ENCODE data around the gene RNASET2.
"Not testable (repeated sequence)": the region's sequence is repeated elsewhere in the genome, so short reads cannot be mapped to it uniquely, and the experiment has no call there.

The RNASET2 gene

GRCh38 chr6:166927935-166928643, 28.3 kb downstream of the RNASET2 start:
- no peak for DNase-seq (ENCODE audit: low read depth)

DNA sequence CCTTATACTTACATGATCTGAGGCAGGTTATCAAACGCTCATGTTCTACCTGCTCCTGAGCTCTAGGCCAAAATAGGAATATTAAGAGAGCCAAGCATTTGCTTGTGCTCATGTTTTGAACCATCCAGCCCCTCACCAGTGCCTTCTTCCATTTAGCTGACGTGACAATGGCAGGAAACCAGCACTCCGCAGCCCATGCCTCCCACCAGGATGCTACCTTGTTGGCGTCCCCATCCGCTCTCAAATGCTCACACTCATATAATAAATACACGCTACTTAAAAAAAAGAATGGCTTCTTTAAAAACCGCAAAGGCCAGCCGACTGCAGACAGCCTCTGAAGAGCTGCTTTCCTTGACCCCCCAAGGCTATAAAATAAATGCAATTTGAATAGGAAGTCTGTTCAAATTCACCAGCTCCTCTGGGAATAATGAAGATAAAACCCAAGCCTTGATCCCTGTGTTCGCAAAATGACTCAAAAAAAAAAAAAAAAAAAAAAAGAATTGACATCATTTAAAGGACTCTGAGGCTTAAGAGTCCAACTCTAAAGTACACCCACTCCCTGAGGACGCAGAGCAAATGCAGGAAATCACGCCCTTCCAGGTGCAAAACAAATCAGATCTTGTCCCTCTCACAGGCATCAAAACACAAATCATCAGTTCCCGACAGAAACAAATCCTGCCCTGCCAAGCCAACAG, 29.0 kb downstream of the RNASET2 start:
- DNase-seq (ENCODE audit: low read depth) = no peak

DNA sequence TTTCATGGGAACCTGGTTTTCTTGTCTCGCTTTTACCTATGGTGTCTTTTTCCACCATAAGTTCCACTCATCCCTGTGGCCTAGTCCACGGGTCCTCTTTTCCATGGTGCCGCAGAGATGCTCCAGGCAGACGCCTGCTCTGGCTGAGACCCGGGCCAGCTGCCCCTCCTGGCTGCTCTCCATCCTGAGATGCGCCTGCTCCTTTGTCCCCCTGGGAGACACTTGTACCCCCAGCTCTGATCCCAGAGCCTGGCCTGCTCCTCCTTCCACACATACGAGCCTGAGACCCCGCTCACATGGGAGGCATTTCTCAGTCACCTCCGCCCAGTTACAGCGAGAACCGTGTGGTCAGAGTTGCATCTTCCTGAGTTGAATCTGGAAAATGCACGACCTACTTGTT, 29.6 kb downstream of the RNASET2 start:
- DNase-seq (ENCODE audit: low read depth) = no peak

DNA sequence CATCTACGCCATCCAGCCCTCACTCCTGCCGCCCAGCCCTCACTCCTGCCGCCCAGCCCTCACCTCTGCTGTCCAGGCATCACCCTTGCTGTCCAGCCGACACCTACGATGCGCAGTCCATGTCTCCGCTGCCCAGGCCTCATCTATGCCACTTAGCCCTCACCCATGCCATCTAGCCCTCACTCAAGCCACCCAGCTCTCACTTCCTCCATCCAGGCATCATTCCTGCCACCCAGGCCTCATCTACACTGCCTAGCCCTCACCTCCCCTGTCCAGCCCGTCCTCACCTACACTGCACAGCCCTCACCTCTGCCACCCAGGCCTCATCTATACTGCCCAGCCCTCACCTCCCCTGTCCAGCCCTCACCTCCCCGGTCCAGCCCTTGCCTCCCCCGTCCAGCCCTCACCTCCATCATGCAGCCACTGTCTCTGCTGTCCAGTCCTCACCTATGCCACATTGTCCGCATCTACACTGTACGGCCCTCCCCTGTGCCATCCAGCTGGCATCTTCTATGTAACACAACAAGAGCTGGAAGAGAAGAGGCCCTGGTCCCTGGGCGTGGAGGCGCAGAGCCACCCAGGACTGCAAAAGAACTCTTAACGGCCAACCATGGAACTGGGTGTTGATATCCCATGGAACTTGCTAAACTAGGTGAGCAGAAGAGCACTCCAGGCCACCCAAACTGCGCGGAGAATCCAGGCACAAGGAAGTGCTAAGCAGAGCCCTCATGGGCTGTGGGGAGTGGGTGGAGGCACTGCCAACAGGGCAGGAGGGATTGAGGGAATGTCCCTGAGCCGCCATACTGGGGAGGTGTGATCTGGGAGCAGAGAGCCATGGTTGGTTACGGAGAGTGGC, 31.0 kb downstream of the RNASET2 start:
- no peak for DNase-seq (ENCODE audit: low read depth)

- DNase-seq (ENCODE audit: low read depth) = no peak
Observed at GRCh38 chr6:166924531-166924930, 31.8 kb downstream of the RNASET2 start.

- no peak for DNase-seq (ENCODE audit: low read depth)
Observed at GRCh38 chr6:166922937-166923336, 33.4 kb downstream of the RNASET2 start.

DNA sequence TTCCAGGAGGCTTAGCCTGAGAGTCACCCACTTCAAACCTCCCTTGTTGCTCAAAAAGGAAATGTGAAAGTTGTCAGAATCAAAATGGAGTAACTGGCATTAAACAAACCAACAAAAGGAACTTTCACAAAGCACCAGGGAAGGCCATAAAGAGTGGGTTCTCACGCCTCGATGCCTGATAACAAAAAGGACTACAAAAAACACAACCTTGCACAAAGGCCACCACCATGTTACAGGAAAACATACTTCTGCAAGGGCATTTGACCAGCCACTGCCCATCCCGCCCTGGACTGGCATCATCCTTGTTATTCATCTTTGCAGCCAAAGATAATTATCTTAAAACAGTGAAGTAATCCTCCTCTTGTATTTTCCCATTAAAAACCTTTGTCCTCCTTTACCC, 34.8 kb downstream of the RNASET2 start:
- no peak for DNase-seq (ENCODE audit: low read depth)

DNA sequence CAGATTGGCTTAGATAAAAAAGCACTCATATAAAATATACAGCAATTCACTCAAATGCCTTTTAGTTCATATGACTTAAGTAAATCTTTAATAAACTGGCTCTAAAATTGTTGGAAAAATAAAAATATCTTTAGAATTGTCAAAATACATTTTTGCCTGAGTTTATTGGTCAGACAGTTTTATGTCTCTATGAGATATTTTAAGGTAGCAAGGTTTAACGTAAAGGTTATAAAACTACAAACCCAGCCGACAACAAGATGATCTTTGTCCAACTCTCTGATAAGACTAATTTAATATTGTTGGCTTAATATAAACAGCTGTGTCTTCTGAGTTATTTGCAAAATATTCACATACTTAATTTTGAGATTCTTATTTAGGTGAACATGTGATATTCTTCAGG, 39.5 kb downstream of the RNASET2 start:
- no peak for DNase-seq (ENCODE audit: low read depth)

- DNase-seq (ENCODE audit: low read depth) = not testable (repeated sequence)
Observed at GRCh38 chr6:166915484-166915883, 40.9 kb downstream of the RNASET2 start.

DNA sequence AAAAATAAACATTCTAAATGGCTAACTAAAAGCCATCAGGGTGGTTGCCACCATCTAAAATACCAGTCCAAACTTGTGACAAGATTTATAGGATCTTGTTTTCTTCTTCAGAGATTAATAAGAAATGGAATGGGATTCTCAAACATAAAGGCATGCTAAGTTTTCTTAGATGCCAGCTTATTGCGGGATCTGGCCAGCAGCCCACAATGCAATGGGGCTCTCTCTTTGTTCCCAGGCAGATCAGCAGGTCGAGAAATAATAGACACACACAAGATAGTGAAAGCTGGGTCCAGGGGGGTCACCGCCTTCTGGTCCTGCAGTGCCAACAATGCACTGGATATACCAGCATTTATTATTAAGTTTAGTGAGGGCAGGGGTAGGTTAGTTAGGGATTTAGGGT, 41.4 kb downstream of the RNASET2 start:
- DNase-seq (ENCODE audit: low read depth) = not testable (repeated sequence)

DNA sequence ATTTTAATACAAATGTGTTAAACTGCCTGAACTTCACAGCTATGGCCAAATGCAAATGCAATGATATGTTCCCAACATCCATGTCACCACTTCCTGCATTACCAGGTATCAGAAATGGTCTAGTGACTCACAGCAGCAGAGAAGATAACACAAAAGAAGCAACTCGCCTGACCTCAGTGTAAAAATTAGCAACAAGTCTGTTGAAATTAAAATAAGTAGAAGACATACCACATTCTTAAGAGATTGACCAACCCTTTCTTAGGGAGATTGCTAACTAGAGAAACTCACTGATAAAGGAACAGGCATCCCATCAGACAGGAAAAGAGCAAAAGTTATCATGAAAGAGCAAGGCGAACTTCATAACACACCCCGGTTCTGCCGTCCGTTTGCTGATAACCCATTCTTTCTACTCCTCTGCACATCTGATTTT, 45.1 kb downstream of the RNASET2 start:
- no peak for DNase-seq (ENCODE audit: low read depth)

DNA sequence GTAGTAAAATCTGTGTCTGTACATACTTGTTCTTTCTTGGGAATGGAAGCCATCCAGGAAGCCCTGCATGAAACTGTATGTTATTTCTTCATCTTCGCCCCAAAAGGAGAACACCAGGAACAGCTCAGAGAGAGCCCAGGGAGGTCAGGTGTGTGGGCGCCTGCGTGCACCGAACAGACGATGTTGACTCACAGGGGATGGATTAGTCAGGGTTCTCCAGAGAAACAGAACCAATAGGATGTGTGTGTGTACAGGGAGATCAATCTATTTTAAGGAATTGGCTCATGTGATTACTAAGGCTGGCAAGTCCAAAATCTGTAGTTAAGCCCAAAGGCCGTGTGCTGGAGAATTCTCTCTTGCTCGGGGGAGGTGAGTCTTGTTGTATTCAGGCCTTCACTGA, 45.7 kb downstream of the RNASET2 start:
- no peak for DNase-seq (ENCODE audit: low read depth)

- DNase-seq (ENCODE audit: low read depth) = no peak
Observed at GRCh38 chr6:166908811-166909210, 47.5 kb downstream of the RNASET2 start.

DNA sequence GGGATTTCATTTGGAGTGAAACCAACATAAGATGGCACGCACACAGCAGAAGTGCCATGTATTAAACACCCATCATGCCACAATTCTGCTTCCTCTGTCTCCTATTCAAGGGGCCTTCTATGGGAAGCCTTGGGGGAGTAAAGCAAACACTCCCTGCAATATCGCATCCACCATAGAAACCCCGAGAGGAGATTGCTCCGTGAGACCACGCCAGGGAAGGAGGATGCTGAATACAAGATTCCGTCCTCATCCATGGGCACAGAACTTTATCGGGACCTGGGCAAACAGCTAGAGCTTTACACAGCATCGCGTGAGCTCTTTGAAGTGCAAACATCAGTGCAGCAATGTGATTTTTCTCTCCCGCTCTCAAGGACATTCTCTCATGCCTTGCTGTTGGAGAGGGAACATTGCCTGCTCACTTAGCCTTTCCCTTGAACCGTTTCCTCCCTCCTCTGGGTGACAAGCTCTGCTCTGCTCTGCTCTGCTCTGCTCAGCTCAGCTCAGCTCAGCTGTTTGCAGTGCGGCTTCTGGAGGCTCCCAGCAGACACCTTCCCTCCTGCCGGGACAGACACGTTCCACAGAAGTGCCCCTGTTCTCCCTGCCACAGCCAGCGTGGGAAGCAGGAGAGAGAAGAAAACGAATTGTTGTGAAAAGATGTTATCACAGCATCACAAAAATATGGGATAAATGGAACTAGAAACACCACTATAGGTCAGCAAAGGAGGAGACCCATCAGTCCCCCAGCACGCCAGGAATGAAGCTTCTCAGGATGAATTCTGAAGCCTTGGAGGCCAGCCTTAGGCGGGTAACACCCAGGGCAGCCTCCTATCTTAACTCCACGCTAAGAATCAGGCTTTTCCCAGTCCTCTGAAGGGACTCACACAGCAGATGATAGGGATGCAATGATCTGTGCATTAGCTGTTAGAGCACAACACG, 48.2 kb downstream of the RNASET2 start:
- no peak for DNase-seq (ENCODE audit: low read depth)

DNA sequence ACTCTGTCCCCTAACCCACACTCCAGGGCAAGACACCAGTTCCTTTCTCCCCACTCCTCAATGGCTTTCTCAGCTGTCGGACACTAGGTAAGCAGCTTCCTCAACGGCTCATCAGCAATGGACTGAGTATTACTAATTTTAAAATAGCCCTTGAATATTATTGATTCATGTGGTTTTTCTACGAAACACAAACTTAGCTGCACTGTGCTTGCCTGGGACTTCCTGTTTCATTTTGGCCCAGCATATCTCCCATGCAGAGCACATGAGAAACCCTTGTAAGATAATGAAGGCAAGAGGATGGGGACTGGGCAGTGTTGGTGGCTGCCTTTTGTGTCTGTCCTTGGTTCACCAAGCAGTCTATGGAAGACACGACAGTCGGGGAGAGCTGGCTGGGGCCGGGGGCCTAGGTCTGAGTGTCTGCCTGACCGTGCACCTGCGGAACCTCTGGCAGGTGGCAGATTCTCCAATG, 48.9 kb downstream of the RNASET2 start:
- no peak for DNase-seq (ENCODE audit: low read depth)

DNA sequence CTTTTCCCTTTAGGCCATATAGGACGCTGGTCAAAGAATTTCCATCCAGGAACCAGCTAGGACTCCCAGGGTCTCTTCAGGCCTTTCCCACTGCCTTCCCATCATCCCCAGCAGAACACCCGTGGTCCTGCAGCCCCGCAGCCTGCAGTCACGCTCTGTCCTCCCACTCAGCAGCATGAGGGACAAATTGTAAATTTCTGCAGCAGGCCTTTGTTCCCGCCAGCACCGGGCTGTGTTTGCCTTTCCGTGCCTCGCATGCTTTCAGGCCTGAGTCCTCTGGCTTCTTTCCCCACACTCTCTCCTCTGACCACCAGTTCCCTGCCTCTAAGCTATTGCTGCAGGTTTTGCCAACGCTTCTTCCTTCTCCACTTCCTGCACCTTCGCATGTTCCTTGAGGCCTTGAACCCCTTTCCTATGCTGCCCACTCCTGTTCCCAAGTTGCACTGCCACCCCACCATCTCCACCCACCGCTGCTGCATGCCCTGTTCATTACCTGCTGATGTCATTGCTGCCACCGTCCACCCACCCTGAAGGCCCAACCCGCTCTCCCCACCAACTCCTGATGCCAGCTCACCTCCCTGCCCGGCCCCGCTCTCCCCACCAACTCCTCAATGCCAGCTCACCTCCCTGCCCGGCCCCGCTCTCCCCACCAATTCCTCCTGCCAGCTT, 49.8 kb downstream of the RNASET2 start:
- no peak for DNase-seq (ENCODE audit: low read depth)

GRCh38 chr6:166905505-166906134, 50.7 kb downstream of the RNASET2 start:
- DNase-seq (ENCODE audit: low read depth) = no peak

GRCh38 chr6:166905013-166905412, 51.3 kb downstream of the RNASET2 start:
- no peak for DNase-seq (ENCODE audit: low read depth)

- DNase-seq (ENCODE audit: low read depth) = no peak
Observed at GRCh38 chr6:166904101-166904746, 52.1 kb downstream of the RNASET2 start.

DNA sequence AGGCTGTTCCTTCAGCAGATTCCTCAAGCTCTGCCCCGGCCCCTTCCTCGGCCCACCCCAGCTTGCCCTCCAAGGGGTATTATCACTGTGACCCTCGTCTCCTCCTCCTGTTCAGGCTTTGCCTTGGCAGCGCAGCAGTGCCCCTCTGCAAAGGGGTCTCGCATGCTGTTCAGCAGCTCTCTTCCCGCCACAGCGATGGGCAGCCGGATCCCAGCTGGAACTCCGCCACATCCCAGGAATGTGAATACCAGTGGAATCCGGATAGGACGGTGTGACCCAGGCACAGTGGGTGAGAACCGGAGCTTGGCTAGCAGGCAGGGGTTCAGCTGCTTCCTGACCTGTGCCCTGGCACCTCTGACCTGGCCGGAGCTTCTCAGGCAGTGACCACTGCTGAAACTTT, 52.9 kb downstream of the RNASET2 start:
- no peak for DNase-seq (ENCODE audit: low read depth)

Measured in activated T-cell treated with anti-CD3 and anti-CD28 coated beads for 1 hour (primary cell).